K562 treated with DMSO at 1 percent for 12 hours (cell line): ENCODE results near the gene OR4K17. TPM values are rescaled to one million over a fixed set of nuclear protein-coding genes. Genes with fewer than 3 reads are reported as not detected.

Experiments used
- total RNA-seq: library from RNA; unstranded; fragments of 300-600 nt; gene quantifications from 2 replicates; pipeline ENCODE4 v1.2.3, GENCODE V29; 2022; ENCODE audit not compliant: insufficient read depth

The OR4K17 gene
- not detected in 2 replicates for total RNA-seq

GRCh38 chr14:20110438-20110837 is at the start of gene OR4K17:
OR4K17 (plus strand) TSS chr14:20110739; CDS start chr14:20117500, 6,761 bp downstream.

GRCh38 chr14:20138520-20138919 is 28.0 kb downstream of the OR4K17 start, which contains the start of gene OR4N5:
OR4N5 (plus strand) TSS chr14:20138820; CDS start chr14:20143736, 4,916 bp downstream.

Other genes starting within 250 kb of the OR4K17 start
- not detected in 2 replicates for gene OR4K2, start 235.6 kb upstream of the OR4K17 start, total RNA-seq
- not detected in 2 replicates for gene OR4K5, start 190.1 kb upstream of the OR4K17 start, total RNA-seq
- gene OR4K1, start 179.8 kb upstream of the OR4K17 start, total RNA-seq = not detected in 2 replicates
- not detected in 2 replicates for gene OR4K15, start 135.1 kb upstream of the OR4K17 start, total RNA-seq
- gene OR4Q2, start 108.6 kb upstream of the OR4K17 start, total RNA-seq = not detected in 2 replicates
- not detected in 2 replicates for gene OR4K14, start 91.4 kb upstream of the OR4K17 start, total RNA-seq
- gene OR4K13, start 74.7 kb upstream of the OR4K17 start, total RNA-seq = not detected in 2 replicates
- gene OR4L1, start 50.7 kb upstream of the OR4K17 start, total RNA-seq = not detected in 2 replicates
- gene OR4N5, start 28.1 kb downstream of the OR4K17 start, total RNA-seq = not detected in 2 replicates
- not detected in 2 replicates for gene OR11G2, start 80.2 kb downstream of the OR4K17 start, total RNA-seq
- not detected in 2 replicates for gene OR11H6, start 113.0 kb downstream of the OR4K17 start, total RNA-seq
- gene OR11H7, start 118.2 kb downstream of the OR4K17 start, total RNA-seq = not detected in 2 replicates
- gene OR11H4, start 128.5 kb downstream of the OR4K17 start, total RNA-seq = not detected in 2 replicates
- gene TTC5, start 195.2 kb downstream of the OR4K17 start, total RNA-seq = 3.8 and 6.4 TPM in 2 replicates
- 88.9 and 90.5 TPM in 2 replicates for gene CCNB1IP1, start 222.5 kb downstream of the OR4K17 start, total RNA-seq
- 16.7 and 36.5 TPM in 2 replicates for gene PARP2, start 232.9 kb downstream of the OR4K17 start, total RNA-seq